Smooth muscle cell (in vitro differentiated cells): ENCODE data around the gene IGFBP1. TPM values are rescaled to one million over a fixed set of nuclear protein-coding genes. Genes with fewer than 3 reads are reported as not detected.

Experiments
- DNase-seq: peaks from one replicate; lab custom pipeline; 2025; ENCODE audit not compliant: unreplicated experiment; lab: John Stamatoyannopoulos, UW
- H2AFZ ChIP-seq: fragments of 200-600 bp; sonication (generic); 2 replicates; pipeline ENCODE4 v1.6.0; 2016; ENCODE audit warnings: antibody characterized with exemption, low read depth, mild to moderate bottlenecking
- H3F3A ChIP-seq: fragments of 200-600 bp; sonication (generic); 2 replicates; pipeline ENCODE4 v1.6.0; 2017; ENCODE audit warnings: antibody characterized with exemption, low read depth
- H3K27ac ChIP-seq: fragments of 200-600 bp; sonication (generic); 2 replicates; pipeline ENCODE4 v1.5.1; 2016; ENCODE audit warnings: low read depth, mild to moderate bottlenecking
- H3K27me3 ChIP-seq: fragments of 200-600 bp; sonication (generic); 2 replicates; pipeline ENCODE4 v1.6.1; 2016; ENCODE audit warnings: low read depth, mild to moderate bottlenecking
- H3K36me3 ChIP-seq: fragments of 200-600 bp; sonication (generic); 2 replicates; pipeline ENCODE4 v1.5.1; 2016; ENCODE audit warnings: low read depth
- H3K4me1 ChIP-seq: fragments of 200-600 bp; sonication (generic); 2 replicates; pipeline ENCODE4 v1.5.1; 2016; ENCODE audit warnings: low read depth
- H3K4me2 ChIP-seq: fragments of 200-600 bp; sonication (generic); 2 replicates; pipeline ENCODE4 v1.6.0; 2016; ENCODE audit warnings: mild to moderate bottlenecking
- H3K4me3 ChIP-seq: fragments of 200-600 bp; sonication (generic); 2 replicates; pipeline ENCODE4 v1.5.1; 2016; ENCODE audit warnings: mild to moderate bottlenecking
- H3K79me2 ChIP-seq: fragments of 200-600 bp; sonication (generic); 2 replicates; pipeline ENCODE4 v1.6.0; 2016; ENCODE audit warnings: low read depth, mild to moderate bottlenecking
- H3K9ac ChIP-seq: fragments of 200-600 bp; sonication (generic); 2 replicates; pipeline ENCODE4 v1.6.0; 2016; ENCODE audit warnings: low read depth
- H3K9me3 ChIP-seq: fragments of 200-600 bp; sonication (generic); replicated peaks from 2 replicates; pipeline ENCODE4 v1.5.1; 2016; ENCODE audit warnings: low read depth
- H4K20me1 ChIP-seq: fragments of 200-600 bp; sonication (generic); 2 replicates; pipeline ENCODE4 v1.6.0; 2016; ENCODE audit warnings: low read depth
- CTCF ChIP-seq: fragments of 200-600 bp; sonication (generic); IDR thresholded peaks from 2 replicates; pipeline ENCODE4 v1.5.1; 2017; ENCODE audit warnings: borderline replicate concordance, mild to moderate bottlenecking, antibody characterized with exemption; ENCODE audit not compliant: insufficient read depth, poor library complexity, severe bottlenecking
- WGBS: methylation state at CpG from one replicate; pipeline ENCODE4 v1.1.7; 2016; ENCODE audit warnings: low lambda C conversion rate; 5-methylcytosine and 5-hydroxymethylcytosine counted together
- polyA plus RNA-seq: library from polyadenylated mRNA; unstranded; fragments of >200 nt; fragmentation: Nextera tagmentation; extraction: Ambion mirVana; gene quantifications from 2 replicates; pipeline ENCODE4 v1.2.1, GENCODE V29; 2016
- total RNA-seq: library from RNA; depleted of rRNA; stranded (reverse); fragments of >200 nt; gene quantifications from 2 replicates; pipeline ENCODE4 v1.2.3, GENCODE V29; 2014

IGFBP1 gene
- total and polyA plus RNA-seq, 2 experiments from 2014 or later: not detected

- no peaks in the 10 kb centered on the region for H3K79me2 ChIP-seq
- no peak overlapping the region for H3K4me2 ChIP-seq
- H4K20me1 ChIP-seq: no peaks in the 10 kb centered on the region
- H3F3A ChIP-seq: no peaks in the 10 kb centered on the region
- H3K27me3 ChIP-seq: no peaks in the 10 kb centered on the region
- no peak for DNase-seq
- H3K4me3 ChIP-seq: no peak overlapping the region
- H3K9me3 ChIP-seq: no peaks in the 10 kb centered on the region
- no peaks in the 10 kb centered on the region for H3K36me3 ChIP-seq
- no peak for TF ChIP-seq CTCF
- no peak overlapping the region for H3K27ac ChIP-seq
- no peak overlapping the region for H3K9ac ChIP-seq
- WGBS: 51% methylated on average over 3 of the region's 3 CpGs
- no peak overlapping the region for H2AFZ ChIP-seq
- H3K4me1 ChIP-seq: no peaks in the 10 kb centered on the region
Measured at GRCh38 chr7:45878457-45879144, 9.7 kb upstream of the IGFBP1 start.

GRCh38 chr7:45880433-45880860, 7.8 kb upstream of the IGFBP1 start:
- Histone ChIP-seq H3K79me2 (no peaks in the 10 kb centered on the region), H3K27ac (no peak overlapping the region), H2AFZ (no peak overlapping the region), H3K36me3 (no peaks in the 10 kb centered on the region), H3K4me1 (no peaks in the 10 kb centered on the region), H3K4me3 (no peak overlapping the region), H3K4me2 (no peak overlapping the region), H3F3A (no peaks in the 10 kb centered on the region), H3K27me3 (no peaks in the 10 kb centered on the region), H3K9ac (no peak overlapping the region), H3K9me3 (no peaks in the 10 kb centered on the region), H4K20me1 (no peaks in the 10 kb centered on the region)
- 92% methylated on average over 7 of the region's 7 CpGs for WGBS
- DNase-seq: no peak
- no peak for TF ChIP-seq CTCF

GRCh38 chr7:45881280-45881758, 7.0 kb upstream of the IGFBP1 start:
- Histone ChIP-seq H3K79me2 (no peaks in the 10 kb centered on the region), H3K36me3 (no peaks in the 10 kb centered on the region), H3K4me2 (no peak overlapping the region), H3K4me1 (no peaks in the 10 kb centered on the region), H3K4me3 (no peak overlapping the region), H3K9ac (no peak overlapping the region), H2AFZ (no peak overlapping the region), H3F3A (no peaks in the 10 kb centered on the region), H3K27ac (no peak overlapping the region), H3K27me3 (peaks cover 3% of the 10 kb centered on the region), H3K9me3 (no peaks in the 10 kb centered on the region), H4K20me1 (no peaks in the 10 kb centered on the region)
- no peak for TF ChIP-seq CTCF
- 96% methylated on average over 9 of the region's 9 CpGs for WGBS
- no peak for DNase-seq
